DND-41 (cell line): Measurements from ENCODE around the gene ADAM15.

Source experiments
- ATAC-seq: fragments of 200-7000 bp; cut with Tn5 transposase; 3 replicates; pipeline ENCODE4 v1.9.1; 2021; ENCODE audit warnings: low read depth; ENCODE audit not compliant: insufficient read depth
- DNase-seq: peaks from one replicate; pipeline ENCODE4 v3.0.0-alpha.2; 2020
- H2AFZ ChIP-seq: 2 replicates; pipeline ENCODE4 v1.6.0; 2012; ENCODE audit warnings: low read depth, low read length
- H3K27ac ChIP-seq: 2 replicates; pipeline ENCODE4 v1.5.1; 2012; ENCODE audit warnings: low read length, inconsistent platforms
- H3K27me3 ChIP-seq: fragments of 200-600 bp; sonication (generic); 2 replicates; pipeline ENCODE4 v1.6.0; 2012; ENCODE audit warnings: low read length, mild to moderate bottlenecking, inconsistent platforms; ENCODE audit not compliant: insufficient read depth, poor library complexity
- H3K36me3 ChIP-seq: 2 replicates; pipeline ENCODE4 v1.5.1; 2012; ENCODE audit warnings: low read length, inconsistent platforms; ENCODE audit not compliant: insufficient read depth
- H3K4me1 ChIP-seq: 2 replicates; pipeline ENCODE4 v1.5.1; 2012; ENCODE audit warnings: mild to moderate bottlenecking, low read length; ENCODE audit not compliant: insufficient read depth
- H3K4me2 ChIP-seq: 2 replicates; pipeline ENCODE4 v1.6.0; 2012; ENCODE audit warnings: mild to moderate bottlenecking, moderate library complexity, low read length, inconsistent platforms; ENCODE audit not compliant: insufficient read depth
- H3K4me3 ChIP-seq, 2 experiments: fragments of 200-600 bp in 1 of 2; shearing (Covaris generic) in 1 of 2; 2 replicates each; pipeline ENCODE4 v1.5.1; 2012 to 2016; ENCODE audit warnings: inconsistent platforms in 2 of 2, low read length in 2 of 2, mild to moderate bottlenecking in 2 of 2, low read depth in 1 of 2, moderate library complexity in 1 of 2
- H3K79me2 ChIP-seq: 2 replicates; pipeline ENCODE4 v1.6.0; 2012; ENCODE audit warnings: low read length, inconsistent platforms; ENCODE audit not compliant: insufficient read depth
- H3K9ac ChIP-seq: 2 replicates; pipeline ENCODE4 v1.6.0; 2012; ENCODE audit warnings: low read depth, mild to moderate bottlenecking, inconsistent platforms, low read length, moderate library complexity
- H3K9me3 ChIP-seq: 2 replicates; pipeline ENCODE4 v1.5.1; 2012; ENCODE audit warnings: low read length, moderate library complexity, mild to moderate bottlenecking, inconsistent platforms; ENCODE audit not compliant: insufficient read depth, severe bottlenecking
- H4K20me1 ChIP-seq: 2 replicates; pipeline ENCODE4 v1.6.0; 2012; ENCODE audit warnings: low read length; ENCODE audit not compliant: insufficient read depth
- EZH2 ChIP-seq: IDR thresholded peaks from 3 replicates; pipeline ENCODE4 v1.6.1; 2012; ENCODE audit warnings: borderline replicate concordance, low read depth, mild to moderate bottlenecking, moderate library complexity, low read length, inconsistent platforms; ENCODE audit not compliant: severe bottlenecking
- TF ChIP-seq, protein P1 (sequence below): IDR thresholded peaks from 2 replicates; pipeline ENCODE4 v1.5.1; 2012; ENCODE audit warnings: borderline replicate concordance, low read length, moderate library complexity, mild to moderate bottlenecking; ENCODE audit not compliant: poor library complexity, severe bottlenecking; ENCODE audit errors: extremely low read depth

ADAM15 gene

DNA sequence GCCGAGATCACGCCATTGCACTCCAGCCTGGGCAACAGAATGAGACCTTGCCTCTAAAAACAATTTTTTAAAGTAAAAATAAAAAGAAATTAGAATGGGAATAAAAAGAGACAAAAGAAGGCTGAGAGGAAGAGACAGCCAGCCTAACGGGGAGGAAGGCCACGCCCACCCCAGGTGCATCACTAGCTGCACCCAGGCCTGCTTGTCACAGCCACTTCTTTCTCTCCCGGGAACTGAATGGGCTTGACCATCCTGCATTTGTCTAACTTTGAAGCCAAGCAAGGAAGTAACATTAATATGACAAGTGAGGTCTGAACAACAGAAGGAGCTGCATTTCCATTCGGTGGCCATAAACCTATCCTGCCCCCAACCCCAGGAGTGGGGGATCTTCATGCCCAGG lies 55.7 kb downstream of the ADAM15 start:
- TF ChIP-seq EZH2, result no peak
- TF ChIP-seq, protein P1, sequence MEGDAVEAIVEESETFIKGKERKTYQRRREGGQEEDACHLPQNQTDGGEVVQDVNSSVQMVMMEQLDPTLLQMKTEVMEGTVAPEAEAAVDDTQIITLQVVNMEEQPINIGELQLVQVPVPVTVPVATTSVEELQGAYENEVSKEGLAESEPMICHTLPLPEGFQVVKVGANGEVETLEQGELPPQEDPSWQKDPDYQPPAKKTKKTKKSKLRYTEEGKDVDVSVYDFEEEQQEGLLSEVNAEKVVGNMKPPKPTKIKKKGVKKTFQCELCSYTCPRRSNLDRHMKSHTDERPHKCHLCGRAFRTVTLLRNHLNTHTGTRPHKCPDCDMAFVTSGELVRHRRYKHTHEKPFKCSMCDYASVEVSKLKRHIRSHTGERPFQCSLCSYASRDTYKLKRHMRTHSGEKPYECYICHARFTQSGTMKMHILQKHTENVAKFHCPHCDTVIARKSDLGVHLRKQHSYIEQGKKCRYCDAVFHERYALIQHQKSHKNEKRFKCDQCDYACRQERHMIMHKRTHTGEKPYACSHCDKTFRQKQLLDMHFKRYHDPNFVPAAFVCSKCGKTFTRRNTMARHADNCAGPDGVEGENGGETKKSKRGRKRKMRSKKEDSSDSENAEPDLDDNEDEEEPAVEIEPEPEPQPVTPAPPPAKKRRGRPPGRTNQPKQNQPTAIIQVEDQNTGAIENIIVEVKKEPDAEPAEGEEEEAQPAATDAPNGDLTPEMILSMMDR, result no peak
- no peak overlapping the region for H3K4me3 ChIP-seq
- no peaks in the 10 kb centered on the region for H4K20me1 ChIP-seq
- H3K9me3 ChIP-seq, result no peaks in the 10 kb centered on the region
- DNase-seq, result no peak
- H3K27ac ChIP-seq, result no peak overlapping the region
- no peaks in the 10 kb centered on the region for H3K79me2 ChIP-seq
- H3K9ac ChIP-seq, result no peak overlapping the region
- no peak overlapping the region for H2AFZ ChIP-seq
- peaks cover 10% of the 10 kb centered on the region for H3K27me3 ChIP-seq
- no peaks in the 10 kb centered on the region for H3K4me1 ChIP-seq
- no peaks in the 10 kb centered on the region for H3K36me3 ChIP-seq
- no peak overlapping the region for H3K4me2 ChIP-seq
- no peak for ATAC-seq

DNA sequence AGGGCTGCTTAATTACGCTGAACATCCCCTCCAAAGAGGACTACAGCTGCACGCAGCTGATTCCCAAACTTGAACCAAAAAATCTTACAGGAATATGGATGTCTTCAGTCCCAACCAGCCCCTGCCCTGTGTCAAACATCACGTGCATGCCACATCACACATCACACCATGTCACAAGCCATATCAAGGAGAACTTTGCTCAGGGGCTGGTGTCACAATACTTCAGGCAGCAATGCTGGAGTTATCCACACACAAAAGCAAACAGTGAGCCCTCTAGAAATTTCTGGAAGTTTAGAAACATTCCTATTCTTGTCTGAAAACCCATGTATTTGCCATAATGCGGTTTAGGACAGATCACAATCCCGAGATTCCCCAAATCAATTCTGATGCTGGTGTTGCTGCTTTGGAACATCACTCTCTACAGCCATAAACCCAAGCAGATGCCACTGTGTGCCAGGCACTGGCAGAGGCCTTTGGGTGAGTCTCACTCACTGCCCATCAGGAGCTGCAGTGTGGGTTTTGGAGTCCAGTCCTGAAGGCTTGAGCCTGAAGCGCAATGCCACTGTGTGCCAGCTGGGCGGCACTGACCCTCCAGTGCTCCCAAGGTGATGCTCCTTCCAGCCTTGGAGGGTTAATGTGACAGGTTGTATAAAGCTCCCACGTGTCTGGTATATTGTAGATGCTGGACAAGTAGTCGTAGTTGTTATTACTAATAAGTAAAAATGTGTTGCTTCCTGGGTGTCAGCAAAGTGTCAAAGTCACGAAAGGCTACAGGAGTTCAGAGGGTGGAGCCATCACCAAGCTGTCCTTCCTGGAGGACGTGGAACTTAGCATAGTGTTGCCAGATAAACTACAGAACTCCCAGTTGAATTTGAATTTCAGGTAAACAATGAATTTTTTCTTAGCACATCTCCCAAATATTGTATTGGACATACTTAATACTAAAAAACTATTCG lies 56.5 kb downstream of the ADAM15 start:
- no peaks in the 10 kb centered on the region for H3K36me3 ChIP-seq
- H3K27me3 ChIP-seq, result peaks cover 7% of the 10 kb centered on the region
- H3K4me3 ChIP-seq, result no peak overlapping the region
- no peak overlapping the region for H3K4me2 ChIP-seq
- H3K79me2 ChIP-seq, result no peaks in the 10 kb centered on the region
- H3K4me1 ChIP-seq, result no peaks in the 10 kb centered on the region
- no peak overlapping the region for H2AFZ ChIP-seq
- TF ChIP-seq, protein P1, result no peak
- no peak for TF ChIP-seq EZH2
- DNase-seq, result no peak
- H3K9ac ChIP-seq, result no peak overlapping the region
- H3K27ac ChIP-seq, result no peak overlapping the region
- no peaks in the 10 kb centered on the region for H3K9me3 ChIP-seq
- no peak for ATAC-seq
- H4K20me1 ChIP-seq, result no peaks in the 10 kb centered on the region

DNA sequence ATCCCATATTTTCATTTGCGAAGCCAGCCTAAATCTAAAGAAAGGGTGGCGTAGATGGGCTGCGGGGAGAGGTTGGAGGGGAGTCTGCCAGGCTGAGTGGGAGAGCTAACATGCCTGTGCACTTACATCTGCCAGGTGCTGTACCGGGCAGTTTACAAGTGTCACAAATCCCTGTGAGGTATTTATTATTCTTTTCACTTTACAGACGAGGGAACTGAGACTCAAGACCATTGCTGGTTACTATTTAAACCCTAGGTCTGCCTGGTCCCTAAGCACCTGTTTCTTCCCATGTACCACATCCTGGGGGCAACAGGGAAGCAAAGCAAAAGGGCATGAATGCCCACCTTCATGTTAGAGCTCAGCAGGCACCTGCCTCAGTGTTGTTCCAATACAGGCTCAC lies 57.2 kb downstream of the ADAM15 start:
- Histone ChIP-seq H3K79me2 (no peaks in the 10 kb centered on the region), H3K27me3 (peaks cover 6% of the 10 kb centered on the region), H3K36me3 (no peaks in the 10 kb centered on the region), H3K9ac (no peak overlapping the region), H4K20me1 (no peaks in the 10 kb centered on the region), H3K4me3 (no peak overlapping the region), H3K27ac (no peak overlapping the region), H2AFZ (no peak overlapping the region), H3K9me3 (no peaks in the 10 kb centered on the region), H3K4me1 (no peaks in the 10 kb centered on the region), H3K4me2 (no peak overlapping the region)
- DNase-seq, result no peak
- TF ChIP-seq EZH2, result no peak
- TF ChIP-seq, protein P1, result no peak
- ATAC-seq, result no peak
